ENCODE results near the gene PDZK1.
"Not testable (repeated sequence)": the region's sequence is repeated elsewhere in the genome, so short reads cannot be mapped to it uniquely, and the experiment has no call there.

The PDZK1 gene

GRCh38 chr1:145726193-145726592 is 19.0 kb upstream of the PDZK1 start:
- not testable (repeated sequence) for H3K36me3 ChIP-seq (ENCODE audit: control insufficient read depth, insufficient read depth, low read length); H3K4me1 ChIP-seq (ENCODE audit: control insufficient read depth, insufficient read depth, low read length, poor library complexity, severe bottlenecking); H3K4me3 ChIP-seq (ENCODE audit: extremely low read depth, insufficient read depth, low read length, poor library complexity, severe bottlenecking); H3K9me3 ChIP-seq (ENCODE audit: control insufficient read depth, low read length); H3K27ac ChIP-seq (ENCODE audit: low read depth, low read length, severe bottlenecking)
- 60 to 95% methylated on average over 1 to 4 of the region's 5 CpGs for WGBS, 2 experiments (ENCODE audit: insufficient coverage in 2 of 2)

GRCh38 chr1:145720878-145721671 is 13.9 kb upstream of the PDZK1 start:
- peaks cover 16% of the 10 kb centered on the region for H3K4me1 ChIP-seq (ENCODE audit: control insufficient read depth, insufficient read depth, low read length, poor library complexity, severe bottlenecking)
- no peaks in the 10 kb centered on the region for H3K9me3 ChIP-seq (ENCODE audit: control insufficient read depth, low read length)
- peak overlapping the region; percentile 32 for H3K27ac ChIP-seq (ENCODE audit: low read depth, low read length, severe bottlenecking)
- no peaks in the 10 kb centered on the region for H3K36me3 ChIP-seq (ENCODE audit: control insufficient read depth, insufficient read depth, low read length)
- no peak overlapping the region for H3K4me3 ChIP-seq (ENCODE audit: extremely low read depth, insufficient read depth, low read length, poor library complexity, severe bottlenecking)
- 30 to 34% methylated on average over 38 to 47 of the region's 47 CpGs for WGBS, 2 experiments (ENCODE audit: insufficient coverage in 2 of 2)

- H3K27ac ChIP-seq (ENCODE audit: low read depth, low read length, severe bottlenecking): peak overlapping the region; percentile 32
- H3K36me3 ChIP-seq (ENCODE audit: control insufficient read depth, insufficient read depth, low read length): no peaks in the 10 kb centered on the region
- H3K4me3 ChIP-seq (ENCODE audit: extremely low read depth, insufficient read depth, low read length, poor library complexity, severe bottlenecking): no peak overlapping the region
- 83 to 84% methylated on average over 2 to 4 of the region's 5 CpGs for WGBS, 2 experiments (ENCODE audit: insufficient coverage in 2 of 2)
- H3K9me3 ChIP-seq (ENCODE audit: control insufficient read depth, low read length): no peaks in the 10 kb centered on the region
- H3K4me1 ChIP-seq (ENCODE audit: control insufficient read depth, insufficient read depth, low read length, poor library complexity, severe bottlenecking): peaks cover 16% of the 10 kb centered on the region
Measured at GRCh38 chr1:145720556-145720877, 13.3 kb upstream of the PDZK1 start.

GRCh38 chr1:145719230-145720079 is 12.3 kb upstream of the PDZK1 start, which contains the start of gene CD160:
Gene CD160, plus strand, starts transcription at chr1:145719499. Its CDS starts 8,829 bp downstream, at chr1:145728328.
- no peak within 1 kb of the TSS for H3K4me3 ChIP-seq (ENCODE audit: extremely low read depth, insufficient read depth, low read length, poor library complexity, severe bottlenecking)
- H3K4me1 ChIP-seq (ENCODE audit: control insufficient read depth, insufficient read depth, low read length, poor library complexity, severe bottlenecking): peaks cover 16% of the 10 kb centered on the region
- 86 to 97% methylated on average over 7 to 9 of the region's 12 CpGs for WGBS, 2 experiments (ENCODE audit: insufficient coverage in 2 of 2)
- H3K9me3 ChIP-seq (ENCODE audit: control insufficient read depth, low read length): no peaks in the 10 kb centered on the region
- H3K27ac ChIP-seq (ENCODE audit: low read depth, low read length, severe bottlenecking): no peak within 1 kb of the TSS
- H3K36me3 ChIP-seq (ENCODE audit: control insufficient read depth, insufficient read depth, low read length): no peaks in the 10 kb centered on the region

GRCh38 chr1:145718465-145718864 is 11.3 kb upstream of the PDZK1 start:
- not testable (repeated sequence) for H3K36me3 ChIP-seq (ENCODE audit: control insufficient read depth, insufficient read depth, low read length); H3K27ac ChIP-seq (ENCODE audit: low read depth, low read length, severe bottlenecking); H3K9me3 ChIP-seq (ENCODE audit: control insufficient read depth, low read length); H3K4me3 ChIP-seq (ENCODE audit: extremely low read depth, insufficient read depth, low read length, poor library complexity, severe bottlenecking)
- peaks cover 16% of the 10 kb centered on the region for H3K4me1 ChIP-seq (ENCODE audit: control insufficient read depth, insufficient read depth, low read length, poor library complexity, severe bottlenecking)
- WGBS, 2 experiments (ENCODE audit: insufficient coverage in 2 of 2): 72% methylated on average over 3 of the region's 5 CpGs; no CpG with 5 or more reads in 1 of the 2 experiments

- no peaks in the 10 kb centered on the region for H3K36me3 ChIP-seq (ENCODE audit: control insufficient read depth, insufficient read depth, low read length)
- no peak overlapping the region for H3K27ac ChIP-seq (ENCODE audit: low read depth, low read length, severe bottlenecking)
- H3K4me1 ChIP-seq (ENCODE audit: control insufficient read depth, insufficient read depth, low read length, poor library complexity, severe bottlenecking): peaks cover 16% of the 10 kb centered on the region
- 80 to 100% methylated on average over 1 of the region's 1 CpG for WGBS, 2 experiments (ENCODE audit: insufficient coverage in 2 of 2)
- H3K9me3 ChIP-seq (ENCODE audit: control insufficient read depth, low read length): no peaks in the 10 kb centered on the region
- H3K4me3 ChIP-seq (ENCODE audit: extremely low read depth, insufficient read depth, low read length, poor library complexity, severe bottlenecking): no peak overlapping the region
Measured at GRCh38 chr1:145717833-145718232, 10.7 kb upstream of the PDZK1 start.

GRCh38 chr1:145716641-145717345 is 9.6 kb upstream of the PDZK1 start:
- Histone ChIP-seq H3K36me3 (ENCODE audit: control insufficient read depth, insufficient read depth, low read length) (no peaks in the 10 kb centered on the region), H3K4me3 (ENCODE audit: extremely low read depth, insufficient read depth, low read length, poor library complexity, severe bottlenecking) (no peak overlapping the region), H3K27ac (ENCODE audit: low read depth, low read length, severe bottlenecking) (peak overlapping the region; percentile 45), H3K4me1 (ENCODE audit: control insufficient read depth, insufficient read depth, low read length, poor library complexity, severe bottlenecking) (peaks cover 16% of the 10 kb centered on the region), H3K9me3 (ENCODE audit: control insufficient read depth, low read length) (no peaks in the 10 kb centered on the region)
- 73 to 76% methylated on average over 9 of the region's 10 CpGs for WGBS, 2 experiments (ENCODE audit: insufficient coverage in 2 of 2)

GRCh38 chr1:145714524-145715111 is 7.5 kb upstream of the PDZK1 start:
- no peaks in the 10 kb centered on the region for H3K36me3 ChIP-seq (ENCODE audit: control insufficient read depth, insufficient read depth, low read length)
- WGBS, 2 experiments (ENCODE audit: insufficient coverage in 2 of 2): 88 to 92% methylated on average over 5 of the region's 6 CpGs
- no peak overlapping the region for H3K4me3 ChIP-seq (ENCODE audit: extremely low read depth, insufficient read depth, low read length, poor library complexity, severe bottlenecking)
- H3K4me1 ChIP-seq (ENCODE audit: control insufficient read depth, insufficient read depth, low read length, poor library complexity, severe bottlenecking): peaks cover 11% of the 10 kb centered on the region
- H3K9me3 ChIP-seq (ENCODE audit: control insufficient read depth, low read length): no peaks in the 10 kb centered on the region
- H3K27ac ChIP-seq (ENCODE audit: low read depth, low read length, severe bottlenecking): no peak overlapping the region

- 76 to 83% methylated on average over 2 of the region's 3 CpGs for whole genome bisulfite sequencing, 2 experiments (ENCODE audit: insufficient coverage in 2 of 2)
- Histone ChIP-seq H3K9me3 (ENCODE audit: control insufficient read depth, low read length) (no peaks in the 10 kb centered on the region), H3K27ac (ENCODE audit: low read depth, low read length, severe bottlenecking) (no peak overlapping the region), H3K36me3 (ENCODE audit: control insufficient read depth, insufficient read depth, low read length) (no peaks in the 10 kb centered on the region), H3K4me1 (ENCODE audit: control insufficient read depth, insufficient read depth, low read length, poor library complexity, severe bottlenecking) (peaks cover 3% of the 10 kb centered on the region), H3K4me3 (ENCODE audit: extremely low read depth, insufficient read depth, low read length, poor library complexity, severe bottlenecking) (no peak overlapping the region)
Measured at GRCh38 chr1:145711213-145711651, 4.1 kb upstream of the PDZK1 start.

- H3K4me3 ChIP-seq (ENCODE audit: extremely low read depth, insufficient read depth, low read length, poor library complexity, severe bottlenecking): no peak overlapping the region
- H3K27ac ChIP-seq (ENCODE audit: low read depth, low read length, severe bottlenecking): no peak overlapping the region
- H3K9me3 ChIP-seq (ENCODE audit: control insufficient read depth, low read length): no peaks in the 10 kb centered on the region
- H3K4me1 ChIP-seq (ENCODE audit: control insufficient read depth, insufficient read depth, low read length, poor library complexity, severe bottlenecking): peaks cover 3% of the 10 kb centered on the region
- H3K36me3 ChIP-seq (ENCODE audit: control insufficient read depth, insufficient read depth, low read length): no peaks in the 10 kb centered on the region
- WGBS, 2 experiments (ENCODE audit: insufficient coverage in 2 of 2): 100% methylated on average over 1 to 2 of the region's 4 CpGs
Measured at GRCh38 chr1:145710291-145711027, 3.3 kb upstream of the PDZK1 start.

All from mesodermal cell (in vitro differentiated cells).